ENCODE data around the gene TAPT1. TPM values are rescaled to one million over a fixed set of nuclear protein-coding genes. Genes with fewer than 3 reads are reported as not detected.

The TAPT1 gene
- total and polyA plus RNA-seq, 3 donors from 2014 or later, result 38.4 to 117 (median 46.1) TPM

GRCh38 chr4:16259241-16259888, 33.1 kb upstream of the TAPT1 start:
- intact Hi-C loops (cut with DNase I; ENCODE audit: low total_unique reads), result no loop called here
- 92 to 95% methylated on average over 1 of the region's 1 CpG for WGBS, 2 donors
- no peak for TF ChIP-seq POLR2A (IDR thresholded peaks at IDR 0.05)
- TF ChIP-seq CTCF (IDR thresholded peaks at IDR 0.05), result no peak

GRCh38 chr4:16257611-16258010, 31.3 kb upstream of the TAPT1 start:
- H3K4me3 ChIP-seq, result no peak overlapping the region
- H3K27me3 ChIP-seq, result no peaks in the 10 kb centered on the region
- WGBS, 2 donors, result 90 to 98% methylated on average over 2 of the region's 2 CpGs
- intact Hi-C loops (cut with DNase I; ENCODE audit: low total_unique reads), result no loop called here
- no peak overlapping the region for H3K27ac ChIP-seq
- no peak for DNase-seq
- peaks cover 2% of the 10 kb centered on the region for H3K4me1 ChIP-seq
- no peak for TF ChIP-seq POLR2A (IDR thresholded peaks at IDR 0.05)
- TF ChIP-seq CTCF (IDR thresholded peaks at IDR 0.05), result no peak
- no peaks in the 10 kb centered on the region for H3K9me3 ChIP-seq
- H3K36me3 ChIP-seq (ENCODE audit: low read depth, missing control alignments), result no peaks in the 10 kb centered on the region

More at GRCh38 chr4:16259241-16259888, 33.1 kb upstream of the TAPT1 start:
- Histone ChIP-seq H3K27ac (no peak overlapping the region), H3K27me3 (no peaks in the 10 kb centered on the region), H3K4me1 (no peaks in the 10 kb centered on the region), H3K36me3 (ENCODE audit: low read depth, missing control alignments) (no peaks in the 10 kb centered on the region), H3K9me3 (no peaks in the 10 kb centered on the region), H3K4me3 (no peak overlapping the region)
- DNase-seq, result no peak

- no peak for DNase-seq
- 79 to 80% methylated on average over 24 to 28 of the region's 28 CpGs for WGBS, 2 donors
- TF ChIP-seq POLR2A (IDR thresholded peaks at IDR 0.05), result no peak
- intact Hi-C loops (cut with DNase I; ENCODE audit: low total_unique reads), result no loop called here
- Histone ChIP-seq H3K27me3 (no peaks in the 10 kb centered on the region), H3K4me1 (peaks cover 2% of the 10 kb centered on the region), H3K4me3 (no peak overlapping the region), H3K27ac (no peak overlapping the region), H3K9me3 (no peaks in the 10 kb centered on the region), H3K36me3 (ENCODE audit: low read depth, missing control alignments) (no peaks in the 10 kb centered on the region)
Measured at GRCh38 chr4:16256343-16256742, 30.1 kb upstream of the TAPT1 start.

GRCh38 chr4:16255730-16256129, 29.5 kb upstream of the TAPT1 start:
- no peaks in the 10 kb centered on the region for H3K27me3 ChIP-seq
- WGBS, 2 donors, result 84 to 90% methylated on average over 2 of the region's 2 CpGs

More at GRCh38 chr4:16255730-16256129, 29.5 kb upstream of the TAPT1 start:
- Histone ChIP-seq H3K27ac (no peak overlapping the region), H3K4me3 (no peak overlapping the region), H3K36me3 (ENCODE audit: low read depth, missing control alignments) (no peaks in the 10 kb centered on the region), H3K4me1 (peaks cover 2% of the 10 kb centered on the region), H3K9me3 (no peaks in the 10 kb centered on the region)
- no peak for TF ChIP-seq CTCF (IDR thresholded peaks at IDR 0.05)
- no peak for TF ChIP-seq POLR2A (IDR thresholded peaks at IDR 0.05)
- no peak for DNase-seq
- intact Hi-C loops (cut with DNase I; ENCODE audit: low total_unique reads), result no loop called here

Data from testis (tissue), 3 donors.